Activated gamma-delta T cell treated with Interleukin-2 at 50 U/mL for 16 hours (primary cell): Measurements from ENCODE around the gene ANKH.

Experiments
- DNase-seq: peaks from one replicate; pipeline ENCODE4 v3.0.0-alpha.2; 2020

Gene ANKH

GRCh38 chr5:14730881-14731280 is 140.7 kb downstream of the ANKH start:
- no peak for DNase-seq

GRCh38 chr5:14730466-14730865 is 141.1 kb downstream of the ANKH start:
- DNase-seq, result no peak

GRCh38 chr5:14729448-14730385 is 141.9 kb downstream of the ANKH start:
- DNase-seq, result no peak

GRCh38 chr5:14728459-14728938 is 143.1 kb downstream of the ANKH start:
- no peak for DNase-seq

- DNase-seq, result no peak
Observed at GRCh38 chr5:14727928-14728458, 143.6 kb downstream of the ANKH start.

GRCh38 chr5:14727428-14727865 is 144.1 kb downstream of the ANKH start:
- peak; percentile 73 for DNase-seq

- DNase-seq, result no peak
Observed at GRCh38 chr5:14726066-14726838, 145.3 kb downstream of the ANKH start.

GRCh38 chr5:14724633-14725032 is 146.9 kb downstream of the ANKH start:
- no peak for DNase-seq

- DNase-seq, result no peak
Observed at GRCh38 chr5:14723701-14724132, 147.9 kb downstream of the ANKH start.

GRCh38 chr5:14722923-14723322 is 148.7 kb downstream of the ANKH start:
- DNase-seq, result no peak

- no peak for DNase-seq
Observed at GRCh38 chr5:14721990-14722656, 149.5 kb downstream of the ANKH start.

GRCh38 chr5:14720236-14720923 is 151.2 kb downstream of the ANKH start:
- no peak for DNase-seq

- no peak for DNase-seq
Observed at GRCh38 chr5:14718778-14719177, 152.8 kb downstream of the ANKH start.

GRCh38 chr5:14716755-14717752 is 154.5 kb downstream of the ANKH start:
- no peak for DNase-seq

GRCh38 chr5:14715481-14715880 is 156.1 kb downstream of the ANKH start:
- no peak for DNase-seq

- DNase-seq, result no peak
Observed at GRCh38 chr5:14714706-14715105, 156.9 kb downstream of the ANKH start.

GRCh38 chr5:14713476-14714390 is 157.8 kb downstream of the ANKH start:
- DNase-seq, result no peak

- DNase-seq, result no peak
Observed at GRCh38 chr5:14712666-14713065, 158.9 kb downstream of the ANKH start.

GRCh38 chr5:14712131-14712530 is 159.4 kb downstream of the ANKH start:
- DNase-seq, result no peak
